OCI-LY3 (cell line): ENCODE measurements around the gene SEZ6L.

ENCODE experiments used
- CTCF ChIP-seq: fragments of 200-600, 300-600 bp; sonication (generic); IDR thresholded peaks from 2 replicates; pipeline ENCODE4 v1.5.1; 2014; ENCODE audit warnings: antibody characterized with exemption, low read length, low read depth
- EZH2phosphoT487 ChIP-seq: fragments of 200-600 bp; shearing (Covaris generic); IDR thresholded peaks from 2 replicates; pipeline ENCODE4 v1.6.1; 2018; ENCODE audit warnings: antibody characterized with exemption, mixed run types, low read depth

GRCh38 chr22:26287382-26288225 is 118.3 kb downstream of the SEZ6L start:
- TF ChIP-seq CTCF (no peak), EZH2phosphoT487 (no peak)
